ENCODE measurements around the gene IVD. TPM values are rescaled to one million over a fixed set of nuclear protein-coding genes. Genes with fewer than 3 reads are reported as not detected.

IVD gene
- total and polyA plus RNA-seq, 2 of the 4 experiments (the other 2 are of a cell fraction): 31.7 to 41.1 TPM

GRCh38 chr15:40466426-40467260 lies 61.0 kb downstream of the IVD start:
- no peak overlapping the region for H3K4me2 ChIP-seq (ENCODE audit: low read depth, low read length)
- dilution Hi-C loops (cut with HindIII; ENCODE audit: low sequenced_read_pairs, unreplicated experiment): no loop called here
- no peak overlapping the region for H3K9ac ChIP-seq (ENCODE audit: low read depth, low read length)
- no peak overlapping the region for H3K18ac ChIP-seq (ENCODE audit: low read depth, low read length)
- H3K4me1 ChIP-seq (ENCODE audit: control insufficient read depth, insufficient read depth, low read length): peaks cover 7% of the 10 kb centered on the region
- no peaks in the 10 kb centered on the region for H3K9me3 ChIP-seq (ENCODE audit: control insufficient read depth, insufficient read depth, low read length)
- CTCF ChIA-PET: no interaction called here
- peaks cover 0 to 19% of the 10 kb centered on the region in 2 experiments; a peak in 2 of 4 replicates for H3K79me1 ChIP-seq (ENCODE audit: low read depth in 1 of 2, low read length in 2 of 2)
- H3K23ac ChIP-seq (ENCODE audit: low read depth, low read length): no peak overlapping the region
- no TSS peak for BruUV-seq (replicated peaks)
- H3K9me1 ChIP-seq (ENCODE audit: insufficient read depth, low read length): peaks cover 6% of the 10 kb centered on the region
- no peak overlapping the region for H2AK5ac ChIP-seq (ENCODE audit: low read depth, low read length)
- no peak overlapping the region for H3K4ac ChIP-seq (ENCODE audit: low read depth, low read length)
- no peak overlapping the region for H4K8ac ChIP-seq (ENCODE audit: low read depth in 2 of 2, low read length in 2 of 2)
- no peak overlapping the region for H2BK5ac ChIP-seq (ENCODE audit: low read depth, low read length, poor library complexity, severe bottlenecking)
- no peak overlapping the region for H3K14ac ChIP-seq (replicated peaks; ENCODE audit: low read depth, low read length)
- intact Hi-C loops (cut with micrococcal nuclease): no loop called here
- H3K27ac ChIP-seq (ENCODE audit: insufficient read depth, low read length): no peak overlapping the region
- no peak overlapping the region for H2AFZ ChIP-seq (replicated peaks; ENCODE audit: low read length, poor library complexity)
- DNase-seq (no peak), ATAC-seq (ENCODE audit: low read depth) (no peak)
- POLR2A ChIA-PET (ENCODE audit: unreplicated experiment): interaction anchor here (0.6 kb wide), 1 partner anchor 374 kb away, joined by 18 read pairs; no protein-coding TSS in a partner anchor
- H2AK9ac ChIP-seq (replicated peaks; ENCODE audit: low read depth, low read length, poor library complexity): no peak overlapping the region
- H4K20me1 ChIP-seq (ENCODE audit: insufficient read depth, low read length): peaks cover 17% of the 10 kb centered on the region; the same call in 1 of the 2 replicates
- 50% methylated on average over 2 of the region's 7 CpGs; no CpG with 5 or more reads in 1 of the 2 experiments for WGBS, 2 experiments (ENCODE audit: extremely low coverage in 2 of 2, insufficient read length in 1 of 2)
- H3K36me3 ChIP-seq (ENCODE audit: control insufficient read depth, insufficient read depth, low read length): peaks cover 43% of the 10 kb centered on the region
- H4K91ac ChIP-seq (ENCODE audit: insufficient read depth, low read depth, low read length): no peak overlapping the region
- no peak overlapping the region for H3K56ac ChIP-seq (ENCODE audit: extremely low read depth, insufficient read depth, low read length)
- no peak overlapping the region for H3K4me3 ChIP-seq (ENCODE audit: insufficient read depth, low read depth, low read length)
- no peak overlapping the region for H2BK120ac ChIP-seq (ENCODE audit: low read depth, low read length)
- H2BK15ac ChIP-seq (ENCODE audit: low read depth, low read length): no peak overlapping the region
- no peaks in the 10 kb centered on the region for H3K27me3 ChIP-seq (ENCODE audit: control insufficient read depth, insufficient read depth, low read length)
- H2BK20ac ChIP-seq (ENCODE audit: low read depth, low read length): no peak overlapping the region
- H4K5ac ChIP-seq (ENCODE audit: low read depth, low read length): no peak overlapping the region
- in situ Hi-C loops (cut with MboI; ENCODE audit: low sequenced_read_pairs): no loop called here
- no peak for TF ChIP-seq SMC3 (IDR thresholded peaks at IDR 0.05; ENCODE audit: low read depth, low read length)
- TF ChIP-seq MAFK (IDR thresholded peaks at IDR 0.05; ENCODE audit: low read depth, low read length): no peak
- no peak for TF ChIP-seq CTCF (conservative IDR thresholded peaks at IDR 0.05; ENCODE audit: low read depth, low read length)
- TF ChIP-seq RAD21 (IDR thresholded peaks at IDR 0.05; ENCODE audit: low read length): no peak
- TF ChIP-seq USF2 (IDR thresholded peaks at IDR 0.05; ENCODE audit: low read depth, low read length): no peak
- no peak for TF ChIP-seq MAZ (IDR thresholded peaks at IDR 0.05; ENCODE audit: borderline replicate concordance, low read depth, low read length)
- TF ChIP-seq POLR2A (IDR thresholded peaks at IDR 0.05; ENCODE audit: low read depth, low read length): no peak
- TF ChIP-seq FOS (IDR thresholded peaks at IDR 0.05; ENCODE audit: low read depth, low read length): no peak
- no peak for TF ChIP-seq CHD1 (IDR thresholded peaks at IDR 0.05; ENCODE audit: low read depth, low read length)
- no peak for TF ChIP-seq MXI1 (IDR thresholded peaks at IDR 0.05; ENCODE audit: borderline replicate concordance, low read depth, low read length)
- no peak for TF ChIP-seq CEBPB (IDR thresholded peaks at IDR 0.05; ENCODE audit: low read depth, low read length)
- TF ChIP-seq BHLHE40 (IDR thresholded peaks at IDR 0.05; ENCODE audit: low read depth, low read length): no peak
- TF ChIP-seq RFX5 (IDR thresholded peaks at IDR 0.05; ENCODE audit: low read depth, low read length): no peak
- no peak for TF ChIP-seq NFE2L2 (IDR thresholded peaks at IDR 0.05; ENCODE audit: low read depth, low read length)
- no peak for TF ChIP-seq RCOR1 (IDR thresholded peaks at IDR 0.05; ENCODE audit: insufficient replicate concordance, low read length)

Measured in IMR-90 (cell line).